Activated T-helper 1 cell treated with anti-CD3 and anti-CD28 coated beads, Interleukin-2, amount 50 U/mL, for 16 hours (primary cell): ENCODE data around the gene PSMB1.

ENCODE experiments used
- DNase-seq, 2 donors: peaks; one replicate each; pipeline ENCODE4 v3.0.0-alpha.2; 2020; ENCODE audit warnings: low read depth in 1 of 2, low spot score in 1 of 2

The PSMB1 gene

DNA sequence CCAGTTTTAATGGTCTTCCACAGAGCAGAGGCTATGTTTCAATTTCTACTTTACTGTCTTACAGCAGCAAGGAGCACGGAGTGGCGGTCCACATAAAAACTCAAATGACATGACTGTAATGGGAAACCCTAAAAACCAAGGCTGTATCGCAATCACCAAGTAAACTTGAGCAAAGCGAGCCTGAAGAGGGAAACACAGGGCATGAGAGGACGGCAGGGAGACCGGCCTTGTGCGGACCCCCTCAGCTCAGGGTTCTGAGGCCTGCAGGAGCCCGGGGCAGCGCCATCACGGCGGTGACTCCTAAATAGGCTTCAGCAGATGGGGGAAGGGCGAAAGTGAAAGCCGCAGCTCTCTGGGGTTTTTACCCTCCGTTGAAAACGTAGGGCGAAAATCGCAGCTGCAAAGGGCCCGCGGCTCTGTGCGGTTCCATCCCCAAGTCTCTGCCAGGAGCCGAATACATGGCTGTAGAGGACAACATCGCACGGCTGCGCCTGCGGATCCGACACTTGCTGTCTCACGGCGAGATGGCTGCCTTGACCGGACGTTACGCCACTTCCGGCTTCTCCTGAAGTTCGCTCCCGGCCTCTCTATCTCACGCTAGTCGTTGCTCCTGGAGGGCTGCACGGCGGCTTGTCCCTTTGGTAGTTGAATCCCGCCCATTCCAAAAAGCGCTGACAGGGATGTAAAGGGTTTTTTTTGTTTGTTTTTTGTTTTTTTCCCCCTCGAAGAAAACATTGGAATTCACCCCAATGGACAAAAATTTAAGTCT, at the start of gene PSMB1:
Gene PSMB1, minus strand, starts transcription at position 543 of the 769 bp plus-strand sequence. Its CDS starts 65 bp downstream, at position 478.
- peak; percentile 62 to 68 for DNase-seq

DNA sequence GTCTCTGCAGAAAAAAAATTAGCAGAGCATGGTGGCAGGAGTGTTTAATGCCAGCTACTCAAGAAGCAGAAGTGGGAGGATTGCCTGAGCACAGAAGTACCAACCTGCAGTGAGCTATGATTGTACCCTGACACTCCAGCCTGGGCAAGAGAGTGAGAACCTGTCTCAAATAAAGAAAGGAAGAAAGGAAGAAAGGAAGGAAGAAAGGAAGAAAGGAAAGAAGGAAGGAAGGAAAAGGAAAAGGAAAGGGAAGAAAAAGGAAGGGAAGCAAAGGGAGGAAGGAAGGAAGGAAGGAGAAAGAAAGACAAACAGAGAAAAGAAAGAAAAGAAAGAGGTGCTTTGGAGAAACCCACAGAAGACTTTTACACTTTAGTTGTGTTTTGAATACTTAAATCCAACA, 44.2 kb upstream of the PSMB1 start:
- DNase-seq = no peak

DNA sequence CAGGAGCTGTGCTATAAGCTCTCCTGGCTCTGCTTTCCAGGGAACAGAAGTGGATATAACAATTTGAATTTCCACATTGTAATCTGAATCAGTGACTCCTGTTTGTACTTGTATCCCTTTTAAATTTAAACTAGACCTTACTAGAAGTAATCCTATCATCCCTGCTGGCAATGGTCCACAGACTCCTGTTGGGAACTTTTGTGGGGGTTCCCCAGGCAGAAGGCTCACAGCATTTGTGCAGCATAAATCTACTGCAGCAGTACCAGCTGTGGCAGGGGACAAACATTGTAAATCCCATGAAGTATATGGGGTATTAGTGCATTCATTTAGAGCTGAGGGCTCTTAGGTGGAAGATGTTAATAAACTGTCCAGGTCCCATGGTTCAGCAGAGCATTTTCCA, 43.3 kb upstream of the PSMB1 start:
- DNase-seq = no peak

DNA sequence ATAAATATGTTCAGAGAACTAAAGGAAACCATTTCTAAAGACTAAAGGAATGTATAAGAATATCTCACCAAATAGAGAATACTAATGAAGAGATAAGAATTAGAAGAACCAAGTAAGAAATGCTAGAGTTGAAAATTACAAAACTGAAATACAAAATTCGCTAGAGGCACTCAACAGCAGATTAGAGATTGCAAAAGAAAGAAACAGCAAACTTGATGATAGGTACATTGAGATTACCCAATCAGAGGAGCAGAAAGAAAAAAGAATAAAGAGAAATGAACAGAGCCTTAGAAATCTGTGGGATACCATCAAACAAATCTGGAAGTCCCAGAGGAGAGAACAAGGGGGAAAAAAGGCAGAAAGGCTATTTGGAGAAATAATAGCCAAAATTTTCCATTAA, 37.6 kb upstream of the PSMB1 start:
- DNase-seq = no peak

DNA sequence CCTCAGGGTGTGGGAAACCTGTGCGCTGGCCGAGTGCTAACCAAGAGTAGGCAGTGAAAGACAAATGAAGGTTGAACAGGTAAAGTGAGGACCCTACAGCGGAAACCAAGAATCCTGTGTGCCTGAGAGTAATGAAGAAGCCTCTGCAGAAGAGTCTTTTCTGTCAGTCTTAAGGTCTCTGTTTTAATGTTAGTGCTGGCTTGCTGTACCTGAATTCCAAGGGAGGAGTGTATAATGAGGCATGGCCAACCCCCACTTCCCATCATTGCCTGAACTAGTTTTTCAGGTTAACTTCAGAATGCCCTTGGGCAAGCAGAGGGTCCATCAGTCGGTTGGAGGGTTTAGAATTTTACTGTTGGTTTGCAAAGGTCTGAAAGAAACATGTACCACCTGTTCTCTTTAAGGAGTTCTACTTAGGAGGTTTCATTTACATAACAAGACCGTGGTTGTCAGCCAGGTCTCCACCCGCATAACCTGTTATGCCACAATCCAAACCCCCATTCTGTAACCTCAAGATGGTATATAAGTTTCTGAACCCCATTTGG, 31.9 kb upstream of the PSMB1 start:
- DNase-seq = no peak

DNA sequence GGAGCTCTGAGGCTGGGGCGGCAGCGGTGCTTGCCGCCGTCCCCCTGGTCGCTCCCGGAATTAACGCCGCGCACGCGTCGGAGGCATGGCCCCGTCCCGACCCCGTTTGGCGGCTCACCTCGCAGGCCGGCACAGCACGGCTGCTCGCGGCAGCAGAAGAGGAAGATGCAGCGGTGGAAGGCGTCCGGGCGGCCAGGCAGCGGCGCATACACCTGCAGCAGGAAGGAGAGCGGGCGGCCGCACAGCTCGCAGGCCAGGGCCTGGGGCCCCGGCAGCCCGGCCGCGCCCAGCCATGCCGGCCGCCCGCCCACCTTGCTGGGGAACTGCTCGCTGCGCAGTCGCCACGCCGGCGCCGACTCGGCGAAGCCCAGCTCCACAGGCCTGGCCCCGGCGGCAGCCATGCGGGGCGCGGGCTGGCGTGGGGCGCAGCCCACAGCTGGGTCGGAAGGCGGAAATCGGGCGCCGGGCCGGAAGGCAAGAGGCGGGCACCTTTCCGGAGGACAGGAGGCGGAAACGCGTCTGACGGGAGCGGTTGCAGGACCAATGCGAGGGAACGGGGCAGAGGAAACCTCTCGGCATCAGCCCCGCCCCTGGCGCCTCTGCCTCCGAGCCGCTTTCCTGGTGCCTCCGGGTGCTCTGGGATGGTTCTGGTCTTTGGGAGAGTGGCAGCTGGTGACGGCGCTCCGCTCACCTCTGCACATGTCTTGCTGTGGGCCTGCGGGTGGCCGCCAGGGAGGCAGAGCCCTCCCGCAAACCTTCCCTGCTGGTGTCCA, 31.3 kb upstream of the PSMB1 start, which contains the start of gene PDCD2:
Gene PDCD2, minus strand, starts transcription at position 457 of the 773 bp plus-strand sequence. Its CDS starts 56 bp downstream, at position 401.
- peak; percentile 82 to 88 for DNase-seq

DNA sequence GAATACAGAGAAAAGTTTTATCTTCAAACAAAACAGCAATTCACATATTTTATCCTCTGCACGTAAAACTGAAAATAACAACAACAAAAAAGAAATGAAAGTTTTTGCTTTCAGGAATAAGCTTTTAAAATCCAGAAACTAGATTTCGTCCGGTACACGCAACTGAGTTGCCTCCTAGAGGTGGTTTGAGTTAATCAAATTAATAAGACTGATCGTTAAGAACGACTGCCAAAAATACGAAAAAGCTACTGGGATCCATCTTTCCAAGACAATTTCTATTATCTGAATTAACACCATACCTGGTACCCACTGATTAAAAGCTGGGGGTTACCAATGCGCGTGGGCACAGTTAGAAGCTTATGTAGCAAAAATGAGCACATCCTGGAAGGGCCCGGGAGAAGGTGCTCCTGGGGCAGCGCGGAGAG, 30.7 kb upstream of the PSMB1 start:
- DNase-seq = no peak

DNA sequence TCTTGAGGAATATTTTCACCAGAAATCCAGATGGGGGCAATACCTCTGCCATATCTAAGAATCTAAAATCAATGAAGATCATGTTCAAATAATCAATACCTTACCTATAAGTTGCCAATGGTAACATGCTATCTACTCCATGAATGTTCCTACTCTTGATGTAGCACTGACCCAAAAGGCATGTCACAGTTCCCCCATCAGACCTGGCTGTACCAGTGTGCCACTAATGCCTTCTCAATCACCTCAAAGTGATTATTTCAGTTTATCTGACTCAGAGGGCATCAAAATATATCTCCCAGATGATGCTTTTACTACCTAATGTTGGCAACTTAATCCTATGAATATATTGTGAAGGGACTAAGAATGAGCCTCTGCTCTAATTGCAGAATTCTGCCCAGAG, 25.8 kb upstream of the PSMB1 start:
- DNase-seq = no peak

DNA sequence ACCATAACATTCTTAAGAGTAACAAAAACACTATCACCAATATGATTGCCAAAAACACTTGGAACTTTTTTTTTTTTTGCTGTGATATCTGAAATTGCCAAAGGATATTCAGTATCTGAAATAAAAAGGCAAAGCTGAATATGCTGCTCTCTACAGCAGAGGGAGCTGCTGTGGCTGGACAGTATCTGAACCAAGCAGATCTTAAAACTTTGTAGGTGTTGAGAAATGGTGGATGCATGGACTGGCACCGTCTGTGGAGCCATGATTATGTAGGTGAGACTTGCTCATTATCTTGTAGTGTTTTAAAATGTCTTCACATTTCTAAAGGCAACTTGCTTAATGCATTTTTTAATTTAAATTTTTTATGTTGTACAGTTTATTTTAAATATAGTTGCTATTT, 22.1 kb upstream of the PSMB1 start:
- no peak for DNase-seq

DNA sequence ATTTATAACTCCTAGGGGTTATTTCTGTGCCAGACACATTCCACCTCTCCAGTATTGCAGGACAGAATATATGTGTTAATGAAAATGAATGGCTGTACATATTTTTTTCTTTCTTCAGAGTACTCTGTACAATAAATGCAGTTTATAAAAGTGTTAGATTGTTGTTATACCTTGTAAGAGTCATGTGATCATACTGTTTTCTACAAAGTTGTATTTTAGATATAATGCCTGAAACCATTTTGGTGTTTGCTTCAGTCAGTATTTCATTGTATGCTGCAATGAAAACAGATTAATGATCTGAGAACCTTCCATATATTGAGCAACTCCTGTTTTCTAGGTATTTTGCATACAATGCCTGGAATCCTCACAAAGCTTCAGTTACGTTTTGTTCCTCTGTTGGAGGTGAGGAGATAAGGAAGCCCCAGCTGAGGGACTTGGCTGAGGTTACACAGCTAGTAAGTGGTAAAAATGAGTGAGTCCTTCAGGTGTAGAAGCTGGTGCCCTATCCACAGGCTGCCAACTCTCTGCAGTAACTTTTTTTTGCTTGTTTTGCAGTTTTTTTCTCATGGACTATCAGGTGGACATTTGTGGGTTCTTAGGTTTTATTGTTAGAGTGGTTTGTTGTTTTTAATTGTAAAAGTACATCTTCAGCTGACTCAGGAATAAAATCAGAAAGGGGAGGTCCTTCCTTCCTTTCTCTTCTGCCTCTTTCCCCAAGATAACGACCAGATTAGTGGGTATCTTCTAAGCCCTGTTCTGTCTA, 19.8 kb upstream of the PSMB1 start:
- DNase-seq = no peak

DNA sequence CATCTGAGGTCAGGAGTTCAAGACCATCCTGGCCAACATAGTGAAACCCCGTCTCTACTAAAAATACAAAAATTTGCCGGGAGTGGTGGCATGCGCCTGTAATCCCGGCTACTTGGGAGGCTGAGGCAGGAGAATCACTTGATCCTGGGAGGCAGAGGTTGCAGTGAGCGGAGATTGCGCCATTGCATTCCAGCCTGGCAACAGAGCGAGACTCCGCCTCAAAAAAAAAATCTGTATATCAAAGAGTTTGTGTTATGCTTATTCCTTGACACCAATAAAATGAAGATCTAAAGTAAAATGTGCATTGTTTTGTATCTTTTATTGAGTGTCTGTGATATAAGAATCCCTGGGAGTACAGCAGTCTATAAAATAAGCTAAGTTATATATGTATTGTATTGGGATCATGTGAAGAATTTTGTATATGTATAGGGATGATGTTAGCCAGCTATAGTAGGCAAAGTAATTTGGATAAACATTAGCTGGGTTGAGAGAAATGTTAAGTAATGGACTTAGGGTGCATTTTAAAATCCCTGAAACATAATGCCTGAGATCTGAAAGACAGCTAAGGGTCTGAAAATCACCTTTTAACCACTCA, 11.9 kb upstream of the PSMB1 start:
- DNase-seq = no peak

DNA sequence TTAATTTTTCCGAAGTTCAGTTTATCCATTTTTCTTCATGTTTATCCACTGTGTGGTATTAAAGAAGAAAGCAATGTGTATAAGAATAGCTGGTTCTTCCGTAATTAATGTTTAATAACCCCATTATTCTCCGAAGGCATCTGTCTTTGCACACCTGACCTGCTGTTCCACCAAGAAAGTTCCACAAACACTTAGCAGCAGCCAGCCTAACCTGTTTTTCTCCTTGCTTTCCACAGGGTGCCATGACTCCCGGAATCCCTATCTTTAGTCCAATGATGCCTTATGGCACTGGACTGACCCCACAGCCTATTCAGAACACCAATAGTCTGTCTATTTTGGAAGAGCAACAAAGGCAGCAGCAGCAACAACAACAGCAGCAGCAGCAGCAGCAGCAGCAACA, 8.4 kb upstream of the PSMB1 start:
- no peak for DNase-seq

DNA sequence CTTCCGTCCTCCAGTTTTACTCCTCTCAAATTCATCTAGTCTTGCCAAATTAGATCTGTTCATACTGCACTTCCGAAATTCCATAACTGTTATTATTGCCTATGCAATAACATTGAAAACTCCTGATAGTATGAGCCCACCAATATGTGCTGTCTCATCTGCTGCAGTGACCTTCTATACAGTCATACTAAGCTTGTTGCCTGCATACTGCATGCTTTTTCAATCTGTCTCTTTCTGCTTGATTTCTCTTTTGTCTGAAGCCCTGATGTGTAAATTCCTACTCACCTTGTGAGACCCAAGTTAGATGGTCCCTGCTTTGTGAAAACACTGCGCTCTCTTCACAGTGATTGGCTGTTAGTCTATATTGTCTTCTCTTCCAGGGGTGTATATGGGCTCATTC, 2.2 kb upstream of the PSMB1 start:
- no peak for DNase-seq

DNA sequence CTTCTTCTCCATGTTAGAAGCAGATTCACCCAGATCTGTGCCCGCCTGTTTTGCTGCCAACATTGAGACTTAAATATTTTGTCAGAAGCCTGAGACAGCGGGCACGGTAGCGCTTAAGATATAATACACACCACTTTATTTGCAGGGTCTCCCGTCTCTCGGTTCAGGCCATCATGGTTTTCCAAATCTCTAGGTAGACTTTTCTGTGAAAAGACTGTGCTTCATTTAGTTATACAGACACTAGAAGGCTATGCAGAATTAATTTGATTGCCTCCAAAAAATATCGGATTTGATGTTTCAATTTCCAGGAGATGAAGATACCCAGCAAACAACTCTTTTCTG, 1.7 kb upstream of the PSMB1 start:
- DNase-seq = no peak

DNA sequence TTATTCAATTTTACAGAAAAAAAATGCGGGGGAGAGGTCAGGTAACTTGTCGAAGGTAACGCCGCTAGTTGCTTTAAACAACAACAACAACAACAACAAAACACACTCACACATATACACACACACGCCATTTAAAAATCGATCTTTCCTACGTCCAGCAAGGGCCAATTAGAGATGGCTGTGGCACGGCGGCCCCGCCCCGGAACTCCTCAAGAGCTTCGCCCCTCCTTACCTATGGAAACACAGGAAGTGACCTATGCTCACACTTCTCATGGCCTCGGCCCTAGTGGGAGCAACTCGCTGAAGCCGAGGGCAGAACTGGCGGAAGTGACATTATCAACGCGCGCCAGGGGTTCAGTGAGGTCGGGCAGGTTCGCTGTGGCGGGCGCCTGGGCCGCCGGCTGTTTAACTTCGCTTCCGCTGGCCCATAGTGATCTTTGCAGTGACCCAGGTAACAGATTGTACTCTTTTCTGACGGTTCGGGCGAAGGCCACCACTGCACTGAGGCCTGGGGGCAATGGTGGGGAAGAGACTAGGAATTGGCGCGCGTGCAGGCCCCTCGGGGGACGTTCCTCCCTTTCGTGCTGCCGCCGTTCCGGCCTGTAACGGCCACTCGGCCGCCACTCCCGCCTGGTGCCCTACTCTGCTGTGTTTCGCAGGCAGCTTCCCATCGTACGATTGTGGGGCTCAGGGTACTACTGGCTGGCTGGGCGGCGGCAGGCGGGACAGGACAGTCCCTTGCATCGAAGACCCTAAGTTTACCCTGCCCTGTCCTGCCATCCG, 1.1 kb upstream of the PSMB1 start, which contains the start of gene TBP:
Gene TBP, plus strand, starts transcription at position 357 of the 783 bp plus-strand sequence. CDS start 2,661 bp downstream, outside the sequence.
- DNase-seq = peak; percentile 94 to 95

DNA sequence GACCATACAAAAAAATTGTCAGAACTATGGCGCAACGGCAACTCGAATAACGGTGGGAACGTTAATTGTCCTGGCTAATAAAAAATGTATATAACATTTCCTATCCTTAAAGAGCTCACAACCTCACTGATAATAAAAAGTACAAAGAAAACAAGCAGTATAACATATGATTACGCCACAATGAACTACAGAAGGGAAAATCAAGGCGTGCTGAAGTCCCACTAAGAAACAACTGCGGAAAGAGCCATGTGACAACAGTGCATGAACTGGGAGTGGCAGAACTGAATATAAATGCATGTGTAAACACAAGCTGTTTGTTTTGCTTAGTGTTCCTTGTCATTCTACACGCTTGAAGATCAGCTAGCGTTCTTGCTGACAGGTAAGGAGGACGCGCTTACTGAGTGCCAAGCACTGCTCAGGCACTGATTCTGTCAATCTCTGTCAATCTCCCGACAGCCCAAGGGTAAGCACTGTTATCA, 466 bp upstream of the PSMB1 start:
- no peak for DNase-seq

DNA sequence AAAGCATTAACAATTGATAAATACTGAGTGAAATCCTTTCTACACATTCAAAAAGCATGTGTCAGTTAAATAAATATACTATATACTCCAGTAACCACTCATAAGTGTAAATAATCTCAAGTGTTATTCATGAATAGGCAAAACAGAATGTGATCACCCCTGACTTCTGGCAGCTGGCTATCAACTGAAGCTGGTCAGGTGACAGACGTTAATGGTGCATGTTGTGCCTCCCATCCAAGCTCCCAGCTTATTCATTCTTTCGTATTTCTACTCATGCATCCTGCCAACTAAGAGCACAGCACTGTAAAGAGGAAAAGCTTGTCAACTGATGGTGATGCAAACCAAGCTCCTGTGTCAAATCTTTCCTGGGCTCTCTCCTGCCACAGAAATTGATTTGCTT, 7.7 kb downstream of the PSMB1 start:
- no peak for DNase-seq

DNA sequence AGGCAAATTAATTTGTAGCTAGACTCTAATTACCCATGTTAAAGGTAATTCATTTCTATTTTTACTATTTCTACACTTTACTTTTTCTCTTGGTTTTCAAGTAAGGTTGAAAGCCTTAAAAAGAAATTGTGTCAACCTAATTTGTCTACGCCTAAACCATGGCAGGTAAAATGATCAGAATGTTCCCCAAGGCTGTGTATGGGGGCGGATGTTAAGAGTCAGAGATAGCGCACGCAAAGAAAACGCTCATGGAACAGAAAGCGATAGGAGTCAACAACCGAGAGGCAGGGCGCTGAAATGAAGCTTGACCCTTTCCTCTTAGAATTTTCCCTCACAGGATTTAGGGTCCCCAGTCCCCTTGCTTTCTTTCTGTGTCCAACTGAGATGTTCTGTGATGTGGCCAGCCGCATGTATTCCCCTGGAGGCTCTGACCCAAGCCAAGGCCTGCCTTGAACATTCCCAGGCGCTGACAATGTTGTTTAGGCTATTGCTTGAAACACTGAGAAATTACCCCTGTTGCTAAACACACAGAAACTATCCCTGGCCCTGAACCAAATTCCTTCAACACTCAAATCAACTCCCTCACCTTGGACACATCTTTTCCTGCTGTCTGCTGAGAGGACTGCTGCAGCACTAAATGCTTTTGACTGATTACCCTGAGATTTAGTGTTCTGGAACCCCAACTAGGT, 10.9 kb downstream of the PSMB1 start:
- DNase-seq = no peak

DNA sequence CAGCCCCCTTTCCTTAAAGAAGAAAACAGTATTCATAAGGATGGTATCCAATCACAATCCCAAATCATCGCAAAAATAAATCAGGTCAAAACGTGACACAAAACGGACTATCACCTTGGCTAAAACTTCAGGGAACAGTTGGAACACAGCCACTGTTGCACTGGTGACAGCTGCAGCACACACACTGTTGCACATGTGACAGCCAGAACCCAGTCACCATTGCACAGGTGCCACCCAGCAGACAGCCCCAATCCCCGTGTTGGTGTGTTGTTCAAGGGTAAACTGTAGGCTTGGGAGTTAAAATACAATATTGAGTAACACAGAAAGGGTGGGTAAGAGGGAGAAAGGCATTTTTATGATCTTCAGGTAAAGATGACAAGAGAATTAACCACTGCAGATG, 15.8 kb downstream of the PSMB1 start:
- no peak for DNase-seq
